Body of pancreas (tissue), 4 donors: ENCODE measurements around the gene MID2. TPM values are rescaled to one million over a fixed set of nuclear protein-coding genes. Genes with fewer than 3 reads are reported as not detected.

Experiments used
- ATAC-seq: fragments of 150-250 bp; one replicate; pipeline ENCODE4 v1.9.1; 2016
- DNase-seq, 4 donors: peaks; one replicate each; pipeline ENCODE4 v3.0.0-alpha.2; 2019
- H3K27ac ChIP-seq, 4 donors: fragments of 200-600 bp; sonication (generic); 1 replicate in 3 of 4; 2 replicates in 1 of 4; pipeline versions ENCODE4 v1.5.1 to v1.6.1; 2016 to 2019; ENCODE audit warnings: mild to moderate bottlenecking in 1 of 4, mixed read lengths in 1 of 4, moderate library complexity in 1 of 4
- H3K27me3 ChIP-seq, 2 donors: fragments of 200-600 bp; sonication (generic); one replicate each; pipeline ENCODE4 v1.6.0; 2016; ENCODE audit warnings: mild to moderate bottlenecking in 1 of 2
- H3K36me3 ChIP-seq, 2 donors: fragments of 200-600 bp; sonication (generic); replicated peaks in 1 of 2; 2 replicates each; pipeline ENCODE4 v1.5.1; 2016; ENCODE audit warnings: low read depth in 2 of 2; ENCODE audit not compliant: insufficient read depth in 1 of 2
- H3K4me1 ChIP-seq: fragments of 200-600 bp; sonication (generic); one replicate; pipeline ENCODE4 v1.6.0; 2016
- H3K4me3 ChIP-seq, 2 donors: fragments of 200-600 bp; sonication (generic); 1 replicate in 1 of 2; 2 replicates in 1 of 2; pipeline ENCODE4 v1.5.1; 2016 to 2019
- H3K9me3 ChIP-seq, 3 donors: fragments of 200-600 bp; sonication (generic); 1 replicate in 2 of 3; 2 replicates in 1 of 3; pipeline ENCODE4 v1.5.1; 2016
- CTCF ChIP-seq, 7 experiments: fragments of 450-650 bp in 4 of 7; fragments of 200-600 bp in 3 of 7; sonication (generic) in 3 of 7; IDR thresholded peaks; one replicate each; pipeline ENCODE4 v1.5.1; 2016 to 2019; ENCODE audit warnings: antibody characterized with exemption in 7 of 7
- POLR2A ChIP-seq, 3 donors: fragments of 450-650 bp; IDR thresholded peaks; one replicate each; pipeline ENCODE4 v1.6.1; 2016; ENCODE audit warnings: antibody characterized with exemption in 3 of 3, mild to moderate bottlenecking in 2 of 3
- WGBS, 2 donors: methylation state at CpG; one replicate each; pipeline ENCODE4 v1.1.5; 2017; 5-methylcytosine and 5-hydroxymethylcytosine counted together
- intact Hi-C: fragments of 100-400 bp; cut with DNase I; formaldehyde crosslinking; loops from one replicate; pipeline ENCODE4 v1.15.1; 2023
- total RNA-seq, 2 donors: library from RNA; depleted of rRNA; stranded (reverse); fragments of >200 nt; gene quantifications; one replicate each; pipeline ENCODE4 v1.1.0, GENCODE V29; 2016

MID2 gene
- total RNA-seq, 2 donors from 2014 or later: 5.6 to 8.8 TPM

DNA sequence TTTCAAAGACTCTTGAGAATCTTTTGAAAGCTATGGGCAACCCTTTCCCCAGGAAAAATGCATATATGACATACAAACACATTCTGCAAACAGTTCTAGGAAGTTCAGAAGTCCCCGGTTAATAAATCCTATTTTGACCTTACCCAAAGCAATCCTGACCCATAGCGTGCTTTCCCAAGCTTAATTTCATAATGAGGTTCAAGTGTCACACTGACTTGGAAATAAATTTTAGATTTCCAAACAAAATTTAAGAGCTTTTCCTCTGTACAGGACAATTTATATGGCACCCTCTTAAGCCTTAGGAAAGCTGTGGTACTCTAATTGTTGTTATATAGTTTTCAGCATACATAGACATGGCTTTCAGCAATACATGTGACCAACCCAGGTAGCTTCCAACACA lies 11.3 kb downstream of the MID2 start:
- no peak overlapping the region for H3K27ac ChIP-seq
- H3K4me1 ChIP-seq: no peaks in the 10 kb centered on the region
- no peak for DNase-seq
- TF ChIP-seq POLR2A (IDR thresholded peaks at IDR 0.05) (no peak), CTCF (IDR thresholded peaks at IDR 0.05) (no peak)
- no peaks in the 10 kb centered on the region for H3K27me3 ChIP-seq
- no peaks in the 10 kb centered on the region for H3K9me3 ChIP-seq
- no peak overlapping the region for H3K4me3 ChIP-seq
- ATAC-seq: no peak
- no peaks in the 10 kb centered on the region for H3K36me3 ChIP-seq
- intact Hi-C loops: no loop called here
- 85 to 95% methylated on average over 2 of the region's 2 CpGs for WGBS, 2 donors

DNA sequence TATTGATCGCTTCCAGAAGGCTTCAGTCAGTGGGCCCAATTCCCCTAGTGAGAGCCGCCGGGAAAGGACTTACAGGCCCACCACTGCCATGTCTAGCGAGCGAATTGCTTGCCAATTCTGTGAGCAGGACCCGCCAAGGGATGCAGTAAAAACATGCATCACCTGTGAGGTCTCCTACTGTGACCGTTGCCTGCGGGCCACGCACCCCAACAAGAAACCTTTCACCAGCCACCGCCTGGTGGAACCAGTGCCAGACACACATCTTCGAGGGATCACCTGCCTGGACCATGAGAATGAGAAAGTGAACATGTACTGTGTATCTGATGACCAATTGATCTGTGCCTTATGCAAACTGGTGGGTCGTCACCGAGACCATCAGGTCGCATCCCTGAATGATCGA lies 15.3 kb downstream of the MID2 start:
- ATAC-seq (no peak), DNase-seq (no peak)
- WGBS, 2 donors: 96 to 100% methylated on average over 5 to 8 of the region's 15 CpGs

GRCh38 chrX:107842715-107843400 lies 17.2 kb downstream of the MID2 start:
- no peak for TF ChIP-seq CTCF (IDR thresholded peaks at IDR 0.05)
- no peak for TF ChIP-seq POLR2A (IDR thresholded peaks at IDR 0.05)
- Histone ChIP-seq H3K4me3 (no peak overlapping the region), H3K9me3 (no peaks in the 10 kb centered on the region), H3K4me1 (peaks cover 27% of the 10 kb centered on the region), H3K36me3 (no peaks in the 10 kb centered on the region), H3K27me3 (no peaks in the 10 kb centered on the region), H3K27ac (no peak overlapping the region)
- intact Hi-C loops: no loop called here
- ATAC-seq (no peak), DNase-seq (no peak)
- WGBS, 2 donors: 33 to 43% methylated on average over 6 of the region's 6 CpGs

More for the DNA sequence above, 15.3 kb downstream of the MID2 start:
- Histone ChIP-seq H3K27me3 (no peaks in the 10 kb centered on the region), H3K9me3 (no peaks in the 10 kb centered on the region), H3K4me1 (peaks cover 24% of the 10 kb centered on the region), H3K36me3 (no peaks in the 10 kb centered on the region), H3K4me3 (no peak overlapping the region), H3K27ac (no peak overlapping the region)
- intact Hi-C loops: no loop called here
- TF ChIP-seq CTCF (IDR thresholded peaks at IDR 0.05): no peak
- TF ChIP-seq POLR2A (IDR thresholded peaks at IDR 0.05): no peak

- Histone ChIP-seq H3K27ac (no peak overlapping the region), H3K9me3 (no peaks in the 10 kb centered on the region), H3K27me3 (no peaks in the 10 kb centered on the region), H3K36me3 (no peaks in the 10 kb centered on the region), H3K4me3 (no peak overlapping the region), H3K4me1 (peaks cover 30% of the 10 kb centered on the region)
- DNase-seq (no peak), ATAC-seq (no peak)
- TF ChIP-seq POLR2A (IDR thresholded peaks at IDR 0.05): no peak
- no peak for TF ChIP-seq CTCF (IDR thresholded peaks at IDR 0.05)
- WGBS, 2 donors: 0 to 18% methylated on average over 1 of the region's 1 CpG
- intact Hi-C loops: no loop called here
These were observed 20.0 kb downstream of the MID2 start for GRCh38 chrX:107845625-107846024.

DNA sequence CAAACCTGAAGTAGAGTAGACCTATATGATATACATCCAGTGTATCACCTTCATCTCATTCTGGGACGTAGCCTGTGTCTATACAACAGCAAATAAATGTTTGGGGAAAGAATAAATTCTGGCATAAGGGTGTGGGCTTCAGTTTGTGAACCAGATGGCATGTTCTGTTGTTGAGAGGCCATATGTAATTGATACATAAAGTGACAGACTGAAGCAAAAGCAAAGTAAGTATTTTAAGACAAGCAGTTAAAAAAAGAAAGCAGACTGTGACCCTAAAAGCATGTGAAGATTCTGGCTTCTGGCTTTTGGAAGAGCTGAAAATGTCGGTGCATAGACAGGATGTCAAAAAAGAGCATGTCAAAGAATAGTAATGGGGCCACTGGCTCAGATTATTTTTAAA lies 22.9 kb downstream of the MID2 start:
- TF ChIP-seq CTCF (IDR thresholded peaks at IDR 0.05): no peak
- TF ChIP-seq POLR2A (IDR thresholded peaks at IDR 0.05): no peak
- H3K4me1 ChIP-seq: peaks cover 24% of the 10 kb centered on the region
- H3K4me3 ChIP-seq: no peak overlapping the region
- 95 to 100% methylated on average over 2 of the region's 2 CpGs for WGBS, 2 donors
- H3K27me3 ChIP-seq: no peaks in the 10 kb centered on the region
- no peaks in the 10 kb centered on the region for H3K9me3 ChIP-seq
- intact Hi-C loops: no loop called here
- no peaks in the 10 kb centered on the region for H3K36me3 ChIP-seq
- ATAC-seq (no peak), DNase-seq (no peak)
- no peak overlapping the region for H3K27ac ChIP-seq
